Esophagus squamous epithelium (tissue), 5 donors: ENCODE data around the gene ASB13. TPM values are rescaled to one million over a fixed set of nuclear protein-coding genes. Genes with fewer than 3 reads are reported as not detected.

Experiments used
- DNase-seq: peaks from one replicate; lab custom pipeline; 2025; lab: John Stamatoyannopoulos, UW
- H3K27ac ChIP-seq, 4 donors: fragments of 200-600 bp; sonication (generic); one replicate each; pipeline ENCODE4 v1.5.1; 2016 to 2019; ENCODE audit warnings: mild to moderate bottlenecking in 1 of 4
- H3K27me3 ChIP-seq, 4 donors: fragments of 200-600 bp; sonication (generic); 1 replicate in 3 of 4; 2 replicates in 1 of 4; pipeline versions ENCODE4 v1.5.1 to v1.6.0; 2017 to 2021; ENCODE audit warnings: antibody characterized with exemption in 1 of 4
- H3K36me3 ChIP-seq, 3 donors: fragments of 200-600 bp; sonication (generic); one replicate each; pipeline ENCODE4 v1.5.1; 2016 to 2019
- H3K4me1 ChIP-seq, 3 donors: fragments of 200-600 bp; sonication (generic); one replicate each; pipeline ENCODE4 v1.5.1; 2017 to 2019
- H3K4me3 ChIP-seq, 4 donors: fragments of 200-600 bp; sonication (generic); 1 replicate in 3 of 4; 2 replicates in 1 of 4; pipeline ENCODE4 v1.5.1; 2016 to 2019; ENCODE audit warnings: mild to moderate bottlenecking in 2 of 4, moderate library complexity in 1 of 4
- H3K9me3 ChIP-seq, 3 donors: fragments of 200-600 bp; sonication (generic); one replicate each; pipeline ENCODE4 v1.5.1; 2016 to 2019
- CTCF ChIP-seq, 6 experiments: fragments of 450-650 bp in 4 of 6; fragments of 200-600 bp in 2 of 6; sonication (generic) in 2 of 6; IDR thresholded peaks; one replicate each; pipeline ENCODE4 v1.5.1; 2016 to 2019; ENCODE audit warnings: antibody characterized with exemption in 6 of 6, mild to moderate bottlenecking in 4 of 6, moderate library complexity in 4 of 6
- POLR2A ChIP-seq, 4 donors: fragments of 450-650 bp; IDR thresholded peaks; one replicate each; pipeline ENCODE4 v1.6.1; 2017; ENCODE audit warnings: antibody characterized with exemption in 4 of 4, mild to moderate bottlenecking in 4 of 4, moderate library complexity in 3 of 4
- whole genome bisulfite sequencing, 2 donors: methylation state at CpG; one replicate each; pipeline ENCODE4 v1.1.5; 2018; 5-methylcytosine and 5-hydroxymethylcytosine counted together
- intact Hi-C: fragments of 100-400 bp; cut with DNase I; formaldehyde crosslinking; loops from one replicate; pipeline ENCODE4 v1.15.0; 2022
- total RNA-seq, 4 donors: library from RNA; depleted of rRNA; stranded (reverse); fragments of >200 nt; gene quantifications; one replicate each; pipeline ENCODE4 v1.1.0, GENCODE V29; 2016
- donor health status: DM: yes; HTN: yes; CAD: no.

ASB13 gene
- total RNA-seq, 4 donors from 2014 or later, result 9.6 to 29.0 (median 15.7) TPM

DNA sequence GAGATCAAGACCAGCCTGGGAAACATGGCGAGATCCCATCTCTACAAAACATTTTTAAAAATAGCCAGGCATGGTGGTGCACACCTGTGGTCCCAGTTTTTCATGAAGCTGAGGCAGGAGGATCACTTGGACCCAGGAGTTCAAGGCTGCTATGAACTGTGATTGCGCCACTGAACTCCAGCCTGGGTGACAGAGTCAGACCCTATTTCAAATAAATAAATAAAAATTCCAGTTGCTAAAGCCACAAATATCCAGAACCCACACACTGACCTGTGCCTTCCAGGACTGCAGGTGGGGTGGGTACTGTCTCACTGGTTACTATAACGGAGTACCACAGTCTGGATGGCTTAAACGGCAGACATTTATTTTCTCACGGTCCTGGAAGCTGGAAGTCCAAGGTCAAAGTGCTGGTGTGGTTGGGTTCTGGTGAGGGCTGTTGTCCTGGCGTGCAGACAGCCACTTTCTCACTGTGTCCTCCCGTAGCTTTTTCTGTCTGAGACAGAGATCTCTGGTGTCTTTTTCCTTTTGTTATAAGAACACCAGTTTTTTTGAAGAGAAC is 38.8 kb downstream of the ASB13 start:
- 87 to 92% methylated on average over 7 of the region's 7 CpGs for WGBS, 2 donors
- intact Hi-C loops, result loop anchor here (10.0 kb wide), 1 partner anchor 813 kb away; no protein-coding TSS in a partner anchor

DNA sequence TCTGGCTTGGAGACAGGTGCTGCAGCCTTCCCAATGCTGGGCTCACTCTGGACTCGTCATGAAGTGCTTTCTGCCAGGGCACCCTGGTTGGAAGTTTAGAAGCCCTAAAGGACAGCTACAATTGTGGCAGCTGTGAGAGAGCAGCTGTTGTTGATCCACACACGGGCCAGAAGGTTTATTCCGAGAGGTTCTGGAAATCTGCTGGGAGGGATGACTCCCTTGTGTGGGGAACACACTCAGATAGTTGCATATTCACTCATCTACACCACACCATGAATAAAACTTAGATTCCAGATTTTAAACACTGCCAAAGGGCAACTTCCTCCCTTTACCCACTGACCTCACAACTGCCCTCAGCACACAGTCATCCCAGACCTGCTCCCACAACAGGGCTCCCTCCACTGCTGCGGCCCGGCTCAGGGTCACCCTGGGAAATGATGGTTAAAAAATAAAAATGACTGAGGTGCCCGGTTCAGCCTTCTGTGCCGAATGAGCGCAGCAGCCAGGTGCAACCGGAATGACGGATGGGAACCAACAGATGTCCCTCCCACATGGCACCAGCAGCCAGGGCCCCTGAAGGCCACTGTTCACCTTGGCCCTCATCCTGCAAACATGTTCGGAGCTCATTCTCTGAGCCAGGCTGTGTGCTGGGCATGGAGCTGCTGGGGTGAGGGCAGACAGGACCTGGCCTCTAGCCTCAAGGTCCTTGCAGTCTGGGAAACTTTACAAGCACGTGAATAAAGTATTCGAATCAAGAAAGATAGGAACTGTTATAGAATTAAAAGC is 40.2 kb downstream of the ASB13 start:
- intact Hi-C loops, result loop anchor here (10.0 kb wide), 1 partner anchor 811 kb away; no protein-coding TSS in a partner anchor
- no peak for DNase-seq
- TF ChIP-seq CTCF (IDR thresholded peaks at IDR 0.05) (no peak), POLR2A (IDR thresholded peaks at IDR 0.05) (no peak)

More for the DNA sequence above, 38.8 kb downstream of the ASB13 start:
- TF ChIP-seq CTCF (IDR thresholded peaks at IDR 0.05), result no peak
- TF ChIP-seq POLR2A (IDR thresholded peaks at IDR 0.05), result no peak
- H3K27ac ChIP-seq, result peak overlapping the region in 3 of 4 donors; percentile 53 to 84 (median 80)
- H3K4me1 ChIP-seq, result peaks cover 23 to 65% (median 29%) of the 10 kb centered on the region in 3 donors
- no peak for DNase-seq
- no peaks in the 10 kb centered on the region for H3K36me3 ChIP-seq
- no peaks in the 10 kb centered on the region for H3K9me3 ChIP-seq
- H3K4me3 ChIP-seq, result no peak overlapping the region
- no peaks in the 10 kb centered on the region for H3K27me3 ChIP-seq

GRCh38 chr10:5624701-5625100 is 41.7 kb downstream of the ASB13 start:
- intact Hi-C loops, result loop anchor here (5.0 to 10.0 kb wide), 2 partner anchors 182 to 810 kb away; no protein-coding TSS in a partner anchor
- Histone ChIP-seq H3K27ac (no peak overlapping the region), H3K4me3 (no peak overlapping the region), H3K9me3 (no peaks in the 10 kb centered on the region), H3K36me3 (no peaks in the 10 kb centered on the region), H3K4me1 (peaks cover 17 to 46% (median 22%) of the 10 kb centered on the region in 3 donors), H3K27me3 (no peaks in the 10 kb centered on the region)
- no peak for DNase-seq
- TF ChIP-seq POLR2A (IDR thresholded peaks at IDR 0.05) (no peak), CTCF (IDR thresholded peaks at IDR 0.05) (no peak)
- WGBS, 2 donors, result 95 to 97% methylated on average over 18 to 21 of the region's 24 CpGs

More for the DNA sequence above, 40.2 kb downstream of the ASB13 start:
- WGBS, 2 donors, result 63 to 69% methylated on average over 7 to 8 of the region's 13 CpGs
- Histone ChIP-seq H3K36me3 (no peaks in the 10 kb centered on the region), H3K9me3 (no peaks in the 10 kb centered on the region), H3K27ac (peak overlapping the region in 3 of 4 donors; percentile 39 to 44 (median 43)), H3K4me3 (no peak overlapping the region), H3K4me1 (peaks cover 16 to 51% (median 17%) of the 10 kb centered on the region in 3 donors), H3K27me3 (no peaks in the 10 kb centered on the region)

DNA sequence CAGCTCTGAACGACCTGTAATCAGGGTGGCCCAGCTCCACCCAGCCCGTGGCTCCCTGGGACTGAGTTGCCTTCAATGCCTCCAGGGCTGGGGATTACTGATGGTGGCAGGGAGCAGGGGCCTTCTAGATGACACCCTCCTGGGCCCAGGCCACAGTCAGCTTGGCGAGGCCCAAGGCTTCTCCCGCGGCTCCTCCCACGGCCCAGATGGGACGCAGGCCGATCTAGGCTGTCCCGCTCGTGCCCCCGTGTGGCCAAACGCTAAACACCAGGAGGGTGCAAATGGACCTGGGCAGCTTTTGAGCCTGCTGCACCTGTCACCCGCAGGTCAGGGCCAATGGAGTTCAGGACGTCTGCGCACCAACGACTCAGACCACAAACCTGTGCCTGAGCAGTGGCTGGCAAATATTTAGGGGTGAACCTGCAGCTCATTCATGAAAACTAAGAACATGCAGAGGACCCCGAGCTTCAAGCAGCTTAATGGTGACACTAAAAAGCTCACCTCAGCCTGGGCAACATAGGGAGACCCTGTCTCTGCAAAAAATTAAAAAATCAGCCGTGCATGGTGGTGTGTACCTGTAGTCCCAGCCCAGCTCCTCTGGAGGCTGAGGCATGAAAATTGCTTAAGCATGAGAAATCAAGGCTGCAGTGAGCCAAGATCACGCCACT is 43.2 kb downstream of the ASB13 start:
- no peak overlapping the region for H3K4me3 ChIP-seq
- no peaks in the 10 kb centered on the region for H3K9me3 ChIP-seq
- peak overlapping the region; percentile 49 to 79 (median 61) for H3K27ac ChIP-seq
- WGBS, 2 donors, result 28 to 47% methylated on average over 4 to 5 of the region's 19 CpGs
- no peaks in the 10 kb centered on the region for H3K27me3 ChIP-seq
- H3K36me3 ChIP-seq, result no peaks in the 10 kb centered on the region
- H3K4me1 ChIP-seq, result peaks cover 11 to 46% (median 27%) of the 10 kb centered on the region in 3 donors
- TF ChIP-seq CTCF (IDR thresholded peaks at IDR 0.05), result peak; percentile 86 to 98 (median 92)
- no peak for TF ChIP-seq POLR2A (IDR thresholded peaks at IDR 0.05)
- intact Hi-C loops, result loop anchor here (5.0 to 10.0 kb wide), 2 partner anchors 181 to 808 kb away; no protein-coding TSS in a partner anchor
- DNase-seq, result peak; percentile 17
